AG04449 (cell line): ENCODE measurements around the gene CREB5.

Experiments
- CTCF ChIA-PET: fragments of 350-600 bp; formaldehyde crosslinking; extraction: SDS; loops from one replicate; lab custom pipeline; 2021; ENCODE audit warnings: antibody characterized with exemption; lab: Yijun Ruan, JAX
- POLR2A ChIA-PET: fragments of 400-600, 350-600 bp; formaldehyde crosslinking; extraction: SDS; loops from one replicate; lab custom pipeline; 2020; ENCODE audit warnings: antibody characterized with exemption, inconsistent platforms; lab: Yijun Ruan, JAX
- DNase-seq: peaks from one replicate; pipeline ENCODE4 v3.0.0-alpha.2; 2010; ENCODE audit warnings: low read depth, low spot score
- H3K4me3 ChIP-seq: 2 replicates; pipeline ENCODE4 v1.5.1; 2011; ENCODE audit warnings: low read depth, mild to moderate bottlenecking, control low read depth, low read length
- TF ChIP-seq, protein P1 (sequence below): IDR thresholded peaks from one replicate; pipeline ENCODE4 v1.5.1; 2011; ENCODE audit warnings: mild to moderate bottlenecking, moderate library complexity, low read length, control low read depth, inconsistent platforms; ENCODE audit not compliant: insufficient read depth; ENCODE audit errors: missing control alignments

CREB5 gene

DNA sequence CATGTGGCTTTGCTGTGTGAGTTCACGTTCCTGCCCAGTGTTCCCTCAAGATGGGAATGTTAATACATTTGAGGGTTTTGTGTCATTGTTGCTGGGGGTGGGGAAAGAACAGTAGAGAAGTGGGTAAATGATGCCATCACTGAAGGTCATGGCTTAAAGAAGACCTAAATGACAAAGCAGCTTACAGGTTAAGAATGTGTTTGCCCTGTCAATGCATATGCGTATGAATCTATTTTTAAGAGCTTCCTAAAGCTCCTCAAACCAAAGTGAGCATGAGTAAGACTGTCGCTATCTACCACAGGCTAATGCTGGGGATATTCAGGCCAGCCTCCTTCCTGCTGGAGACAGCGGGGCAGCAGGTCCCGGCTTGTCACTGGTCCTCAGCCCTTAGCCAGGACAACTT, 162.9 kb downstream of the CREB5 start:
- DNase-seq: no peak
- ChIA-PET CTCF (interaction anchor here (0.8 kb wide), 1 partner anchor 9 kb away, joined by 3 read pairs; no protein-coding TSS in a partner anchor), POLR2A (no interaction called here)
- TF ChIP-seq, protein P1, sequence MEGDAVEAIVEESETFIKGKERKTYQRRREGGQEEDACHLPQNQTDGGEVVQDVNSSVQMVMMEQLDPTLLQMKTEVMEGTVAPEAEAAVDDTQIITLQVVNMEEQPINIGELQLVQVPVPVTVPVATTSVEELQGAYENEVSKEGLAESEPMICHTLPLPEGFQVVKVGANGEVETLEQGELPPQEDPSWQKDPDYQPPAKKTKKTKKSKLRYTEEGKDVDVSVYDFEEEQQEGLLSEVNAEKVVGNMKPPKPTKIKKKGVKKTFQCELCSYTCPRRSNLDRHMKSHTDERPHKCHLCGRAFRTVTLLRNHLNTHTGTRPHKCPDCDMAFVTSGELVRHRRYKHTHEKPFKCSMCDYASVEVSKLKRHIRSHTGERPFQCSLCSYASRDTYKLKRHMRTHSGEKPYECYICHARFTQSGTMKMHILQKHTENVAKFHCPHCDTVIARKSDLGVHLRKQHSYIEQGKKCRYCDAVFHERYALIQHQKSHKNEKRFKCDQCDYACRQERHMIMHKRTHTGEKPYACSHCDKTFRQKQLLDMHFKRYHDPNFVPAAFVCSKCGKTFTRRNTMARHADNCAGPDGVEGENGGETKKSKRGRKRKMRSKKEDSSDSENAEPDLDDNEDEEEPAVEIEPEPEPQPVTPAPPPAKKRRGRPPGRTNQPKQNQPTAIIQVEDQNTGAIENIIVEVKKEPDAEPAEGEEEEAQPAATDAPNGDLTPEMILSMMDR: no peak
- no peak overlapping the region for H3K4me3 ChIP-seq

DNA sequence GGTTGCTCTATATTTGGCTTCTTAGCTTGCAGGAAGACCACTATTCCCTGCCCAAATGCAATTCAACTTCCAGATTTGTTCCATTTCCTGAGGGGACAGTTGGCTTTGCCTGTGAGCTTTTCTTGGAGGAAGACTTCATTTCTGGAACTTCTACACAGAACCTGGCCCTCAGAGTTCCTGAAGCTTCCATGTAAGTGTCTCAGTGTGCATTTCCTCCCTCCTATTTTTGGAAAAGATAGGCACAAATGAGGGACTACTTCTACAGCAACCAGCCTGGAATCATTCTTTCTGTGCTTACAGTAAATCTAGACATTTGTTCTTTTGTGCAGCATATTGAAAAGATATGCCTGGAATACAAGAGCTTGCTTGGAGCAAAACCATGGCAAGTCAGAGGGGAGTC, 164.3 kb downstream of the CREB5 start:
- H3K4me3 ChIP-seq: no peak overlapping the region
- ChIA-PET CTCF (interaction anchor here (1.4 kb wide), 1 partner anchor 50 kb away, joined by 3 read pairs; no protein-coding TSS in a partner anchor), POLR2A (no interaction called here)
- no peak for DNase-seq
- TF ChIP-seq, protein P1: no peak

DNA sequence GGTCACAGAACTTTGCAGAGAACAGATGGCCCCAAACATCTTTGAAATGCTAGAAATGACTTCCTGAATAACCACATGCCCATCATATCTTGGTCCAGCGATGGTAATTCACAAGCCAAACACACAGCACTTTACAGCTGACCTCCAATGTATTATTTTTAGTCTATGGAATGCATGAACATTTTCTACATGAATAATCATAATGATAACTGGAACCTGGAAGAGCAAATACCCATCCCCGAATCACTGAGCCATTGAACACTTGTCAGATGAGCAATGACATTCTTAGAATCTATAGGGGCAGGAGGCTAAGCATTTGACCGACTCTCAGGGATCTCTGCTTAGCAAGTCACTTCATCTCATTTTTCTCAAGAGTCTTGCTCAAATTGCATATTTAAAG, 167.3 kb downstream of the CREB5 start:
- no peak for DNase-seq
- no peak overlapping the region for H3K4me3 ChIP-seq
- CTCF ChIA-PET: interaction anchor here (1.2 kb wide), 1 partner anchor 17 kb away, joined by 4 read pairs; no protein-coding TSS in a partner anchor
- TF ChIP-seq, protein P1: no peak
- POLR2A ChIA-PET: no interaction called here

DNA sequence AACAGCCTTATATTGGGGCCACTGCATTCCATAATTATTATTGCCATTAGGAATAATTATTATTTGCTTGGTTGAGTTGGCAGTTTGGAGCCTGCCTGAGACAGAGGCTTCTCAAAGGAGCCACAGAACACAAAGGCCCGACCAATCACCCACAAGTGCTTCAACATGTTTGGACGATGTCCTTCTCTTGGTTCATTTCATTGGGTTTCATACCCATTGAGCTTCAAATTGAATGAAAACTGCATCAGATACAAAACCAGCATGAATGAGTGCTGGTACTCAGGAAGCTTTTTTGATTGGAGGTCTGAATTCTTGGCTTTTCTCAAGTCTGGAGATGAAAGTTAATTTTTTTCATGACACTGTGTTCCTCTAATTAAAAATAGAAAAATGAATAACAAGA, 168.3 kb downstream of the CREB5 start:
- TF ChIP-seq, protein P1: no peak
- CTCF ChIA-PET: interaction anchor here (1.2 kb wide), 1 partner anchor 16 kb away, joined by 4 read pairs; no protein-coding TSS in a partner anchor
- DNase-seq: no peak
- POLR2A ChIA-PET: no interaction called here
- H3K4me3 ChIP-seq: no peak overlapping the region

DNA sequence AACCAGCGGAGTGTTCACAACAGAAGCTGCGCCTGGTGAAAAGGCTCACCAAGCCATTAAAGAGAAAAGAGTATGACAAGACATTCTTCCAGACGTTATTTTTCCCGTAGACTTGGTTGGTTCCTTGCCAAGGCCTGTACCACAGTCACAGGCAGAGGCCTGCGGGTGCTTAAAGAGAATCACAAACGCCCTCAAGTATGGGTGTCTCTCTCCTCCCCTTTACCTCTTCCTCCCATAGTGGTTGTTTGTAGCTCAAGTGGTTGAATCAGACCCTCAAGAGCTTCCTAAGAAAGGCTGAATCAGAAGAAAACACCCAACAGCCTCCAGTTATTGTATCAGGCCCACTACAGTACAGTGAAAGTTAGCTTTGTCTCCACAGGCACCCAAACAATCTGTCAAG, 169.0 kb downstream of the CREB5 start:
- TF ChIP-seq, protein P1: no peak
- POLR2A ChIA-PET: no interaction called here
- CTCF ChIA-PET: no interaction called here
- no peak overlapping the region for H3K4me3 ChIP-seq
- no peak for DNase-seq

DNA sequence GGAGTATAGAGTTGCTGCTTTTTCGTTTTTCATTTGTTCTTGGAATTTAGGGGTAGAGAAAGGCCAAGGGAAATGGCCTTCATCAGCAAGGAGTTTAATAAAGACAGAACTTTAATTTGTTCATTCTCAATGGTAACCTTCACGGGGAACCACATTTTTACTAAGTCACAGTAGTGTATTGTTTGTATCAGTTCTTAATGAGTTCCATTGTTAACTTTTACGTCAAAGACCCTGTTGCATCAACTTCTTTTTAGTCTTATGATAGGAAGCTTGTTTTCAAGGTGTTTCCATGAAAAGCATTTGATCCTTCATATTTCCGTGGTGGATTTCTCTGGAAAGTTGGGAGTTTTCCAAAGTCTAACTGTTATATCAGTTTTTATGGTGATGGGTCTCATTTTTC, 169.9 kb downstream of the CREB5 start:
- DNase-seq: no peak
- CTCF ChIA-PET: no interaction called here
- no peak overlapping the region for H3K4me3 ChIP-seq
- POLR2A ChIA-PET: no interaction called here
- TF ChIP-seq, protein P1: no peak
